ENCODE measurements around the gene SDC1. TPM values are rescaled to one million over a fixed set of nuclear protein-coding genes. Genes with fewer than 3 reads are reported as not detected.

Gene SDC1
- total RNA-seq, 4 donors from 2014 or later, result 355 to 757 (median 496) TPM

DNA sequence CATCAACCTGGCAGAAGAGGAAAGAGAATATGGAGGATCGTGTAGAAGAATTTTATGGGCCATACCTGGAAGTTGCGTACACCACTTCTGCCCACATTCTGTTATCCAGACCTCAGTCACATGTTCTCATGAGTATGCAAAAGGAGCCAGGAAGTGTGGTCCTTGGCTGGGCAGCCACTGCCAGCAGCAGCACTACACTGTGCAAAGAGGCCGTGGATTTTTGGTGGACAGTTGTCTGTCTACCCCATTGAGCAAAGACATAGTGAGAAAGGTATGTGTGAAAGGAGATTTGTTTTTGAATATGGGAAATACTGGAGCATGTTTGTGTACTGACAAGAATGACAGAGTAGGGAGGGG, 68.1 kb downstream of the SDC1 start:
- no peak overlapping the region for H3K27ac ChIP-seq
- intact Hi-C loops (cut with DNase I), result no loop called here
- 79 to 96% methylated on average over 3 of the region's 3 CpGs for WGBS, 2 donors
- TF ChIP-seq, protein P1, sequence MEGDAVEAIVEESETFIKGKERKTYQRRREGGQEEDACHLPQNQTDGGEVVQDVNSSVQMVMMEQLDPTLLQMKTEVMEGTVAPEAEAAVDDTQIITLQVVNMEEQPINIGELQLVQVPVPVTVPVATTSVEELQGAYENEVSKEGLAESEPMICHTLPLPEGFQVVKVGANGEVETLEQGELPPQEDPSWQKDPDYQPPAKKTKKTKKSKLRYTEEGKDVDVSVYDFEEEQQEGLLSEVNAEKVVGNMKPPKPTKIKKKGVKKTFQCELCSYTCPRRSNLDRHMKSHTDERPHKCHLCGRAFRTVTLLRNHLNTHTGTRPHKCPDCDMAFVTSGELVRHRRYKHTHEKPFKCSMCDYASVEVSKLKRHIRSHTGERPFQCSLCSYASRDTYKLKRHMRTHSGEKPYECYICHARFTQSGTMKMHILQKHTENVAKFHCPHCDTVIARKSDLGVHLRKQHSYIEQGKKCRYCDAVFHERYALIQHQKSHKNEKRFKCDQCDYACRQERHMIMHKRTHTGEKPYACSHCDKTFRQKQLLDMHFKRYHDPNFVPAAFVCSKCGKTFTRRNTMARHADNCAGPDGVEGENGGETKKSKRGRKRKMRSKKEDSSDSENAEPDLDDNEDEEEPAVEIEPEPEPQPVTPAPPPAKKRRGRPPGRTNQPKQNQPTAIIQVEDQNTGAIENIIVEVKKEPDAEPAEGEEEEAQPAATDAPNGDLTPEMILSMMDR (IDR thresholded peaks at IDR 0.05), result no peak
- no peak for TF ChIP-seq POLR2A (IDR thresholded peaks at IDR 0.05)
- H3K4me1 ChIP-seq, result peaks cover 0 to 15% (median 0%) of the 10 kb centered on the region in 3 donors
- H3K27me3 ChIP-seq, result no peaks in the 10 kb centered on the region
- no peak for DNase-seq
- no peaks in the 10 kb centered on the region for H3K36me3 ChIP-seq
- no peaks in the 10 kb centered on the region for H3K9me3 ChIP-seq
- H3K4me3 ChIP-seq, result no peak overlapping the region

DNA sequence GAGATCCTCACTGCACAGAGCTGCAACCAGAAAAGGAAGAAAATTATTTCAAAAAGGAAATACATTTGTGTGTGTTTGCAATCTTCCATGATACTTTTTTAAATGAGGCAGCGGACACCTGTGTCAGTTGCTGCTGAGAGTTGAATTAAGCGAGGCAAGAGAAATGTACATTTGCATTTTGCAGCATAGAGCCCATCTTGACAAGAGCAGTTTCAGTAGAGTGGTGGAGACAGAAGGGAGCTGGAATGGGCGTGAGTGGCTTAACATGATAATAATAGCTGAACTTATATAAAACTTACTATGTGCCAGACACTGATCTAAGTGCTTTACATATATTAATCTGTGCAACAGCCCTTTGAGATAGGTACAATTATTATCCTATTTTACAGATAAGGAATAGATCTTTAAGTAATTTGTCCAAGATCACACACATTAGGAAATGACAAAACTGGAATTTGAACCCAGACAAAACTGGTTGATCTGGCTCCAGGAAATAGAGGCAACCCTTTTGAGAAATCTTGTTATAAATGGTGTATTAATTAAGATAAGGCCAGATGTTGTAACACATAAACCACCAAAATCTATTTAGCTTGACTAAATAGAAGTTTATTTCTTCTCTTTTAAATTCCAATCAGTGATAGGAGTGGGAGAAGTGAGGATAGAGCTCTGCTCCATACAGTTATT, 68.7 kb downstream of the SDC1 start:
- Histone ChIP-seq H3K27me3 (no peaks in the 10 kb centered on the region), H3K9me3 (no peaks in the 10 kb centered on the region), H3K27ac (no peak overlapping the region), H3K4me3 (no peak overlapping the region), H3K4me1 (peaks cover 0 to 15% (median 0%) of the 10 kb centered on the region in 3 donors), H3K36me3 (no peaks in the 10 kb centered on the region)
- WGBS, 2 donors, result 88 to 92% methylated on average over 3 of the region's 3 CpGs
- TF ChIP-seq, protein P1 (IDR thresholded peaks at IDR 0.05), result no peak
- TF ChIP-seq POLR2A (IDR thresholded peaks at IDR 0.05), result no peak
- intact Hi-C loops (cut with DNase I), result no loop called here
- no peak for DNase-seq

DNA sequence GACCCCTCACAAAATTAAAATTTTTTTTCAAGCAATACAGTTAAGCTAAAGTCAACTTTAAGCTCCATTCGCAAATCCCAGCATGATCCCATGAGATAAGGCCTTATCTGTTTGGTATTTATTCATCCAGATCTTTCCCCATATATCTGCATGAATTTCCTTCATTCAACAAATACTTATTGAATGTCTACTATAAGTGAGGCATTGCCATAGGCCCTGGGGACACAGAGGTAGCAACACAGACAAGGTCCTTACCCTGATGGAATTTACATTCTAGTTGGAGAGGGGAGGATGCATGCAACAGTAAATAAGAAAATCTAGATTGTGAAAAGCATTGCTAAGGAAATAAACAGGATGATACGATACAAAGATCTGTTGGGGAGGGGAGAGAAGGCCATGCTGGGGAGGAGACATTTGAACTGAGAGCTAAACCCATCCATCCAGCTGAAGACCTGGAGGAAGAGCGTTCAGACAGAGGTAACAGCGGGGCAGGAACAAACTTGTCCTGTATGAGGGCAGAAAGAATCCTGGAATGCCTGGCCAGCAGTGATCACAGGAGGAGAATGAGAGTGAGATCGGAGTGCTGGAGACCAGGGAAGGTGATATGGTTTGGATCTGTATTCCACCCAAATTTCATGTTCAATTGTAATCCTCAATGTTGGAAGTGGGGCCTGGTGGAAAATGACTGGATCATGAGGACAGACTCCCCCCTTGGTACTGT, 71.6 kb downstream of the SDC1 start:
- Histone ChIP-seq H3K27me3 (no peaks in the 10 kb centered on the region), H3K4me3 (no peak overlapping the region), H3K36me3 (no peaks in the 10 kb centered on the region), H3K4me1 (peaks cover 0 to 15% (median 6%) of the 10 kb centered on the region in 3 donors), H3K9me3 (no peaks in the 10 kb centered on the region), H3K27ac (peak overlapping the region in 3 of 4 donors; percentile 19 to 38 (median 32))
- intact Hi-C loops (cut with DNase I), result no loop called here
- no peak for DNase-seq
- TF ChIP-seq, protein P1 (IDR thresholded peaks at IDR 0.05), result no peak
- no peak for TF ChIP-seq POLR2A (IDR thresholded peaks at IDR 0.05)
- 45 to 60% methylated on average over 5 of the region's 5 CpGs for WGBS, 2 donors

DNA sequence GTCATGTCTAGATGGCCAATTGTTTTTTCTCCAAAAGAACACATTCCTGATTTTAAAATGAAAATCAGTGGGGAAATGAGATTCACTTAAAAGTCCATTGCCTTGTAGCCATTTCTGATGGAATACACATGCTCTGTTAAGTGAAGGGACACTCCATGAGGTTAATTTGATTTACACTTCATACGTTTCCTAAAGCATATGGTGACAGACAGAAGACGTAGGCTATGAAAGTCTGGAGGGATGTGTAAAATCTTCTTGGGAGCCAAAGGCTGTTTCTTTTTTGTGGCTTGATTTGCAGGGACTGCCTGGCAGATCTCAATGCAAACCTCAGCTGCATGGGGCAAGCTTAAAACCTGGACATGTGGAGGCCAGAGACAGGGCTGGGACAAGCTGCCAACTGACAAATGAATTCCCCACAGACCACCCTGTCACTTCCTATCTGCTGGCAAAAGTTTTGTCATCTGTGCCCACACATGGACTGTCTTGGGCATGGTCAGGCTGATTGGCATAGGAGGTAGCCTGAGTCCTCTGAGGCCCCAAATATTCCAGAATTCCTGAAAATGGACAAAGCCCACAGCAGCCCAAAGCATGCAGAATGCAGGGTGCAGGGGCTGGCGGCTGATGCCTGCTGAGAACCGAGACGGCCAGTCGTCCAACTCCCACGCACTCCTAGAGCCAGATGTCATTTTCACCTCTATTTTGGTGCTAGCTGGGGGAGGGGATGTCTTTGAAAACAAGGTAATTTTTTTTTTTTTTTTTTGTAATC, 73.9 kb downstream of the SDC1 start:
- TF ChIP-seq POLR2A (IDR thresholded peaks at IDR 0.05), result no peak
- TF ChIP-seq, protein P1 (IDR thresholded peaks at IDR 0.05), result no peak
- Histone ChIP-seq H3K27me3 (no peaks in the 10 kb centered on the region), H3K4me3 (no peak overlapping the region), H3K4me1 (peaks cover 5 to 25% (median 8%) of the 10 kb centered on the region in 3 donors), H3K9me3 (no peaks in the 10 kb centered on the region), H3K27ac (no peak overlapping the region), H3K36me3 (no peaks in the 10 kb centered on the region)
- WGBS, 2 donors, result 75 to 78% methylated on average over 7 of the region's 7 CpGs
- DNase-seq, result no peak
- intact Hi-C loops (cut with DNase I), result no loop called here

Small RNA genes within 50 kb of the gene (small RNA-seq; reads per million reads assigned to genes)
- gene RN7SL140P (0 reads per million in 4 donors), gene RNU6-961P (0 reads per million in 4 donors), gene RNU7-113P (0 reads per million in 4 donors)

Other genes starting within 250 kb of the SDC1 start
- gene WDR35, start 235.0 kb downstream of the SDC1 start, total RNA-seq, result 1 to 10 TPM in 3 of 4 donors, under 1 TPM in 1; 0.83 to 7.2 (median 4.5) TPM
- 1 to 10 TPM in 1 of 4 donors, under 1 TPM in 2, not detected in 1; 0.45 to 1.3 (median 0.92) TPM for gene MATN3, start 212.5 kb downstream of the SDC1 start, total RNA-seq
- 100 to 1,000 TPM in 2 of 4 donors, 10 to 100 TPM in 2; 71.0 to 144 (median 98.2) TPM for gene LAPTM4A, start 173.5 kb downstream of the SDC1 start, total RNA-seq
- gene PUM2, start 125.7 kb upstream of the SDC1 start, total RNA-seq, result 10 to 100 TPM; 29.3 to 81.4 (median 48.2) TPM
- 100 to 1,000 TPM in 3 of 4 donors, 10 to 100 TPM in 1; 61.7 to 245 (median 144) TPM for gene RHOB, start 221.9 kb upstream of the SDC1 start, total RNA-seq